ENCODE data around the gene PLPPR1. TPM values are rescaled to one million over a fixed set of nuclear protein-coding genes. Genes with fewer than 3 reads are reported as not detected.

PLPPR1 gene
- total and polyA plus RNA-seq, 2 of the 4 experiments (the other 2 are of a cell fraction) = not detected

DNA sequence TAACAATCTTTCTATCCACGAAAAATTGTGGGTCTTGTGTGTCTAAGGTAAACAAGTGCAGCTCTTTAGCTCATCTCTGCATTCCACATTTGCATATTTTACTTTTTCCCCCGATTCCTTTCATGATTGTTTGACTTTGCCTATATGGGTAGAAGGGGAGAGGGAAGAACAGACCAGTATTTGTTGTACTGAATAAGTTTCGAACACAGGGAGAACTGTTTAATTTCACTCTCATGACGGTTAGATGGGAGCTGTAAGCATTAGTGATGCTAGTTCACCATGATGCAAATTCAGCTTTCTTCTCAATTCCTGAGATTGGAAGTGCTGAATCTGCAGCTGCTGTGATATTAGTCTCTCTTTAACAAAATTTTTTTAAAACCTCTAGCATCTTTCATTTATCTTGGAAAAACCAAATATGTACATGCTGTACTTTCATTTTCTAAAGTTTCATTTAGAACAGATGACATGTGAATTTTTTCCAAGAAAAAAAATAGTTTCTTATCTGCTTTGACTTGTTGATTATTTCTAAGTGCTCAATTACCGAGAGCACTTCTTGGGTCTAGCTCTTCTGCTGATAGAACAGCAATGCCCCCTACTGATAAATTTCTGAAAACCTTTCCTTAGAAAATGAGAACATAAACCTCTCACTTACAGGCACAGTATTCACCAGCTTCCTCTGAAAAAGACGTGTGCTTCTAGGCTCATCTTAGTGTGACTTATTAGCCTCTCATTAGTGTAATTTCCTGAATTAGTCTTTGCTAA is 206.8 kb downstream of the PLPPR1 start:
- Histone ChIP-seq H3K36me3 (ENCODE audit: control insufficient read depth, insufficient read depth, low read length) (no peaks in the 10 kb centered on the region), H4K8ac (ENCODE audit: low read depth in 2 of 2, low read length in 2 of 2) (no peak overlapping the region), H3K14ac (replicated peaks; ENCODE audit: low read depth, low read length) (no peak overlapping the region), H4K20me1 (ENCODE audit: insufficient read depth, low read length) (no peaks in the 10 kb centered on the region), H2AK9ac (replicated peaks; ENCODE audit: low read depth, low read length, poor library complexity) (no peak overlapping the region), H3K23ac (ENCODE audit: low read depth, low read length) (no peak overlapping the region), H3K9me3 (ENCODE audit: control insufficient read depth, insufficient read depth, low read length) (no peaks in the 10 kb centered on the region), H3K4me1 (ENCODE audit: control insufficient read depth, insufficient read depth, low read length) (no peaks in the 10 kb centered on the region), H3K27ac (ENCODE audit: insufficient read depth, low read length) (no peak overlapping the region), H3K4me2 (ENCODE audit: low read depth, low read length) (no peak overlapping the region), H3K9ac (ENCODE audit: low read depth, low read length) (no peak overlapping the region), H4K5ac (ENCODE audit: low read depth, low read length) (no peak overlapping the region), H3K9me1 (ENCODE audit: insufficient read depth, low read length) (no peaks in the 10 kb centered on the region), H3K56ac (ENCODE audit: extremely low read depth, insufficient read depth, low read length) (no peak overlapping the region), H4K91ac (ENCODE audit: insufficient read depth, low read depth, low read length) (no peak overlapping the region), H3K4ac (ENCODE audit: low read depth, low read length) (no peak overlapping the region), H3K27me3 (ENCODE audit: control insufficient read depth, insufficient read depth, low read length) (no peaks in the 10 kb centered on the region), H2BK120ac (ENCODE audit: low read depth, low read length) (no peak overlapping the region), H2AFZ (replicated peaks; ENCODE audit: low read length, poor library complexity) (no peak overlapping the region), H2AK5ac (ENCODE audit: low read depth, low read length) (no peak overlapping the region), H2BK15ac (ENCODE audit: low read depth, low read length) (no peak overlapping the region), H3K4me3 (ENCODE audit: insufficient read depth, low read depth, low read length) (no peak overlapping the region), H3K18ac (ENCODE audit: low read depth, low read length) (no peak overlapping the region), H3K79me1 (ENCODE audit: low read depth in 1 of 2, low read length in 2 of 2) (no peaks in the 10 kb centered on the region), H2BK20ac (ENCODE audit: low read depth, low read length) (no peak overlapping the region), H2BK5ac (ENCODE audit: low read depth, low read length, poor library complexity, severe bottlenecking) (no peak overlapping the region)
- ChIA-PET CTCF (interaction anchor here (0.7 to 1.1 kb wide), 3 partner anchors 8 to 633 kb away, joined by 3 to 5 read pairs (median 3); no protein-coding TSS in a partner anchor), POLR2A (ENCODE audit: unreplicated experiment) (no interaction called here)
- no peak for TF ChIP-seq MAZ (IDR thresholded peaks at IDR 0.05; ENCODE audit: borderline replicate concordance, low read depth, low read length)
- peak; percentile 43 for TF ChIP-seq RAD21 (IDR thresholded peaks at IDR 0.05; ENCODE audit: low read length)
- TF ChIP-seq, protein P1, sequence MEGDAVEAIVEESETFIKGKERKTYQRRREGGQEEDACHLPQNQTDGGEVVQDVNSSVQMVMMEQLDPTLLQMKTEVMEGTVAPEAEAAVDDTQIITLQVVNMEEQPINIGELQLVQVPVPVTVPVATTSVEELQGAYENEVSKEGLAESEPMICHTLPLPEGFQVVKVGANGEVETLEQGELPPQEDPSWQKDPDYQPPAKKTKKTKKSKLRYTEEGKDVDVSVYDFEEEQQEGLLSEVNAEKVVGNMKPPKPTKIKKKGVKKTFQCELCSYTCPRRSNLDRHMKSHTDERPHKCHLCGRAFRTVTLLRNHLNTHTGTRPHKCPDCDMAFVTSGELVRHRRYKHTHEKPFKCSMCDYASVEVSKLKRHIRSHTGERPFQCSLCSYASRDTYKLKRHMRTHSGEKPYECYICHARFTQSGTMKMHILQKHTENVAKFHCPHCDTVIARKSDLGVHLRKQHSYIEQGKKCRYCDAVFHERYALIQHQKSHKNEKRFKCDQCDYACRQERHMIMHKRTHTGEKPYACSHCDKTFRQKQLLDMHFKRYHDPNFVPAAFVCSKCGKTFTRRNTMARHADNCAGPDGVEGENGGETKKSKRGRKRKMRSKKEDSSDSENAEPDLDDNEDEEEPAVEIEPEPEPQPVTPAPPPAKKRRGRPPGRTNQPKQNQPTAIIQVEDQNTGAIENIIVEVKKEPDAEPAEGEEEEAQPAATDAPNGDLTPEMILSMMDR (conservative IDR thresholded peaks at IDR 0.05; ENCODE audit: low read depth, low read length) = peak; percentile 47
- in situ Hi-C loops (cut with MboI; ENCODE audit: low sequenced_read_pairs) = no loop called here
- dilution Hi-C loops (cut with HindIII; ENCODE audit: low sequenced_read_pairs, unreplicated experiment) = no loop called here
- no TSS peak for BruUV-seq (replicated peaks)
- no peak for DNase-seq
- intact Hi-C loops (cut with micrococcal nuclease) = loop anchor here (1.0 to 10.0 kb wide), 2 partner anchors 521 to 630 kb away; no protein-coding TSS in a partner anchor
- no peak for ATAC-seq (ENCODE audit: low read depth)
- no CpG with 5 or more reads among the region's 6 CpGs for WGBS, 2 experiments (ENCODE audit: extremely low coverage in 2 of 2, insufficient read length in 1 of 2)
